NCI-H1436 (cell line): ENCODE results near the gene EGLN2.
"Not testable (repeated sequence)": the region's sequence is repeated elsewhere in the genome, so short reads cannot be mapped to it uniquely, and the experiment has no call there.

ENCODE experiments used
- DNase-seq: peaks from one replicate; lab custom pipeline; 2025; lab: John Stamatoyannopoulos, UW

EGLN2 gene

GRCh38 chr19:40802300-40803169 lies 3.5 kb downstream of the EGLN2 start:
- DNase-seq, result no peak

DNA sequence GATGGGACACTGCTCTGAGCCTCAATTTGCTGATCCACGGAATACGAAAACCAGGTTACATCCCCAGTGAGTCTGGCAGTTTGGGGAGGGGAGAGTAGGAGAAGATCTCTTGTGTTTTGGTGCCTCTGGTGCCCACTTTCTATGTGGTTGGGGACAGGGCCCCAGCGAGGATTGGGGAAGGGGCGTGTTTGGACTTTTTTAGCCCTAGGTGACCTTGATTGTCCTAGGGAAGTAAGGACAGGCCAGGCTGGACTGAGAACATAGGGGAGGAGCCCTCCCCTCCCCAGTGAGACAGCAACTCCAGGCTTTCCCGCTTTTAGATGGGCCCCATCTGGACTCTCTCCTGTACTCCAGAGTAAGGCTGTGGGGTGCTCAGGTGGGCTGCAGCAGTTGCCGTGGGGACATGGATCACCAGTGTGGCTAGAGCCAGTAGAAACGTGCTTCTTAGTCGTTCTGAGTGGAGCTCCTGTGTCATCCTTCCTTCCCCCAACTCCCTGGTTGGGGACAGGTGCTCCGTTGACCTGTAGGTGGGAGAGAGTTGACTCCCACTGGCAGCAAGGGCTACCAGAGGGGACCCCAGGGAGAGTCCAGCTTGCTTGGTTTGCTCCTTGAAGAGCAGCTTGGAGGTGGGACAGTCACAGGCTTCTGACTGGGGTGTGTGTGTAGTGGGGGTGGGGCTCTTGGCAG lies 4.3 kb downstream of the EGLN2 start:
- DNase-seq, result no peak

DNA sequence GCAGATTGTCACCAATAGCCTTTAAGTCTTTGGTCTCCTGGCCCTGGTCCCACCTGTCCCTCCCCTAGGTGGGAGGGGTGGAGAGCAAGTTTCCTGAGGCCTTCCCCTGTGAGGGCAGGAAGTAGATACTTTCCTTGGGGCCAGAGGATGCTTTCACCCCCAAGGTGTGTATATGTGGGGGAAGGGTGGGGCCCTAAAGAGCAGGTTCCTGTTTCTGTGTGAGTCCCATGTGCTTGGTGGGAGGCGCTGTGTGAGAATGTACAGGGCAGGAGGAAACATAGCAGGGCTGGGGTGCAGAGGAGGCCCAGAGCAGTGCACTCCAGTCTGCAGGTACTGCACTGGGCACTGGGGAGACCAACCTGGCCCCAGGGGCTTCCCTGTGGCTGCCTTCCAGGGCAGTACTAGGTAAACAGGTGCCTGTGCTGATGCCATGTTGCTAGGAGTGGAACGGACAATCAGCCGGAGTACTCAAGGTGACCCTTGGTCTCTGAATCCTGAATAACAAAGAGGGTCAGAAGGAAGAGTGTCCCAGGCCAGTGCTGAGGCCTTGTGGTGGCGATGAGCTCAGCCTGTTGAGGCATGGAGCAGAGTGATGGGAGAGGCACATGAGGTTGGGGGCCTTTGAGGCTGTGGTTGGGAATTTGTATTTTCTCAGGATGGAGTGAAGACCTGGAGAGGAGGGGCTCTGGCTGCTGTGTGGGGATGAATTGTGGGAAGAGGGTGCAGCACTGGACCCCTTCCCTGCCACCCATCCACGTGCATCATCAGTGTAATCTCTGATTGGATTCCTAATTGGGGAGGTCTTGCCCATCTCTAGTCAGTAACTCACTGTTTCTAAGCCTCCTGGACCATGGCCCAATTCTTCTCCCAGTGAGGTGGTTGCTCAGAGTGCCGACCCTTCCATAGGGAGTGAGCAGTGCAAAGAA lies 5.1 kb downstream of the EGLN2 start:
- DNase-seq, result no peak

GRCh38 chr19:40804783-40805242 lies 5.8 kb downstream of the EGLN2 start:
- DNase-seq, result no peak

DNA sequence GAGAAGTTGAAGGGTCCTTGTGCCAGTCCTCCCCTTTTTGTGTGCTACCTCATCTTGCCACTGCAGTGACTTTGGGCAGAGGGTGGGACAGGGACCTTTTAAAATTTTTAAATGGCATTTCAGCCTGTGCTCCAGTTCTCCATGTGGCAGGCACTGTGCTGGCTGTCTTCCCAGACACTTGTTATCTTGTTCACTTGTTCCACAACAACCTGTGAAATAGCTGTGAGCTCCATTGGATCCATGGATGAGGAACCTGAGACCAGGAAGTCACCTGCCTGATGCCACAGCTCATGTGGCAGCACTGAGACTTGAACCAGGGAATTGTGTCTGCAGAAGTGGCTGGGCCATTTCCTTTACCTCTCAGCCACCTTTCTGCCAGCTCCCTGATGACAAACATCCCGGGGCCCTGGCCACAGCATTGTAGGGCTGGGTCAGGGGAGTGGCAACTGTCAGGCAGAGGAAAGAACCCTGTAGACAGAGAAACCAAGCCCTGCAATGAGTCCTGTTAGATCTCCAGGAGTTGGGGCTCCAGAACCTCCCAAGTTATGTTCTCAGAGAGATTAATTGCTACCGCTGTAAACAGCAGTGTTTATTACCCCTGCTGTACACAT lies 6.4 kb downstream of the EGLN2 start:
- no peak for DNase-seq

GRCh38 chr19:40806423-40807146 lies 7.6 kb downstream of the EGLN2 start:
- DNase-seq, result no peak

DNA sequence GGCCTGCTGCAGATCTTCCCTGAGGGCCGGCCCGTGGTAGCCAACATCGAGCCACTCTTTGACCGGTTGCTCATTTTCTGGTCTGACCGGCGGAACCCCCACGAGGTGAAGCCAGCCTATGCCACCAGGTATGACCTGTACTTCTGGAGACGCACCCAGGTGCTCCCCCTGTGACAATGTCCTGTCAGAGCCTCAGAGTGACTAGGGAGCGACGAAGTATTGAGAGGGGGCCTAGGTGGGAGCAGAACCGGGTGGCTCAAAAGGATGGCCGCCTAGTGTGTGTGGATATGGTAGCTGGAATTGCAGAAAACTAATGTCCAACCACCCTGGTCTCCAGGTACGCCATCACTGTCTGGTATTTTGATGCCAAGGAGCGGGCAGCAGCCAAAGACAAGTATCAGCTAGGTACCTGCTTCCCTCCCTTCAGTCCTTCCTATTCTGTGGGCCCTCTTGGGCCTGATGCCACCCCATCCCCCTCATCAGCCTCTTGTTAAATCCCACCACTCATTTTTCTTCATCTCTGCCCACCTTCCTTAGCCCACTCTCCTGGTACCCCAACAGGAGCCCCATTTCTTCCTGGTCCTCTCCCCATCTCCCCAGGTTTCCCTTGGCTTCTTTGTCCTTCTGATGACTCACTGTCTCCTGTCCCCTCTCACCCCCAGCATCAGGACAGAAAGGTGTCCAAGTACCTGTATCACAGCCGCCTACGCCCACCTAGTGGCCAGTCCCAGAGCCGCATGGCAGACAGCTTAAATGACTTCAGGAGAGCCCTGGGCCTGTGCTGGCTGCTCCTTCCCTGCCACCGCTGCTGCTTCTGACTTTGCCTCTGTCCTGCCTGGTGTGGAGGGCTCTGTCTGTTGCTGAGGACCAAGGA lies 8.4 kb downstream of the EGLN2 start:
- no peak for DNase-seq

- no peak for DNase-seq
These were observed 9.0 kb downstream of the EGLN2 start for GRCh38 chr19:40808021-40808325.

DNA sequence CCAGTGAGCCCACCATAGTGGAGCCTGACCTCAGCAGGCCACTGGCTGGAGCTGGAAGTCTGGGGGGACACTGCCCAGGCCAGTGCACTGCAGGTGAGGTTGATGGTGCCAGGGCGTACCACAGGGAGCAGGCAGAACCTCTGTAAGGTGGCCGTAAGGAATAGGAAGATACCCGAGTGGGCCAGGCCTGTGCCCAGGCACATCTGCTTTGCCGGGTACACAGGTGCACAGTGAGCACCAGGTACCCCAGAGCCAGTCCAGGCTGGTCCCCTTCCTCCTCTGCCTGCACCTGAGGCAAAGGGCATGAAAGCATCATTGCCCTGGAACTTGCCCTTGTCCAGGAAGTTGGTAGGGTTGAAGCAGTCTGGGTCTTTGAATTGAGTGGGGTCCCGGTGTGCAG lies 9.5 kb downstream of the EGLN2 start:
- no peak for DNase-seq

- no peak for DNase-seq
These were observed 10.5 kb downstream of the EGLN2 start for GRCh38 chr19:40809358-40810086.

GRCh38 chr19:40810160-40810559 lies 11.2 kb downstream of the EGLN2 start:
- no peak for DNase-seq

DNA sequence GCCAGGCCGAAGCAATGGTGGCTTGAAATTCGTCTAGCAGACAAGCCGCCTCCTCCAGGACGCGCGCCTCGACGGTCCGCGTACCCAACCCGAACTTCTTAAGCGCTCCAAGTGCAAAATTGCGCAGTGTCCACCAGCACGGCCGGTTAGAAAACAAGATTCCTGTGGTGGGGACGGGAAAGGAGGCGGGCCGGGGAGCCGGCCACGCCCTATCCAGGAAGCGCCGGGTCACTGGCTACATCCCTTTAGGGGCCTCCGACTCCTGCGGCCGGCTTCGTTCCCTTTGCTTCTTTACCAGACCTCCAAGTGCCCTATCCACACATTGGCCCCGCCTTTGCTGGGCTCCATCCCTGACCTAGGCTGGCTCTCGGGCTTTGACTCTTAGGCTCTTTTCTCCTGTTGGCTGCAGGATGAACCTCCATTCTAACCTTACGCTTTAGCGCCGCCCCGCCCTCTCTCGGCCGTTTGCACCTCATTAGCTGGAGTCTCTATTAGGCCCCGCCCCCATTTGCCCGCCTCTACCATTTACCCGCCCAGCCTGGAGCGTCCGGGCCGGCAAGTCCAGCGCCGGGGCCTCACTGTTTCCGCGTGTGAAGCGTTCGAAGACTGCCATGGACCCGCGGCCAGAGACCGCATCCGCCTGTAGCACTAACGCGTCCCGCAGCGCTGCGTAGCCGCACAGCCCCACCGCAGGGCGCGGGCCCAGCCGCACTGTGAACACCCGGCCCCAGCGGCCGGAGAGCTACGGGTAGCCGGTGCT lies 11.8 kb downstream of the EGLN2 start:
- DNase-seq, result not testable (repeated sequence)

- no peak for DNase-seq
These were observed 12.7 kb downstream of the EGLN2 start for GRCh38 chr19:40811478-40812341.

DNA sequence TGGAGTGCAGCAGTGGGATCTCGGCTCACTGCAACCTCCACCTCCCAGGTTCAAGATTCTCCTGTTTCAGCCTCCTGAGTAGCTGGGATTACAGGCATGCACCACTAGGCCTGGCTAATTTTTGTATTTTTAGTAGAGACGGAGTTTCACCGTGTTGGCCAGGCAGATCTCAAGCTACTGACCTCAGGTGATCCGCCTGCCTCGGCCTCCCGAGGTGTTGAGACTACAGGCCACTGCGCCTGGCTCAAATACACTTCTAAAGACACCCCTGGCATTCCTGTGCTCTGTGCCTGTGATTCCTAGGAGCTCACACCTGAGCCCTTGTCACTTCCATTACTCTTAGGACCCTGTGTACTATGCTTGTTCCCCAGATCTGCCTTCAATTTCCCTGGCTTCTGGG lies 13.6 kb downstream of the EGLN2 start:
- DNase-seq, result not testable (repeated sequence)

DNA sequence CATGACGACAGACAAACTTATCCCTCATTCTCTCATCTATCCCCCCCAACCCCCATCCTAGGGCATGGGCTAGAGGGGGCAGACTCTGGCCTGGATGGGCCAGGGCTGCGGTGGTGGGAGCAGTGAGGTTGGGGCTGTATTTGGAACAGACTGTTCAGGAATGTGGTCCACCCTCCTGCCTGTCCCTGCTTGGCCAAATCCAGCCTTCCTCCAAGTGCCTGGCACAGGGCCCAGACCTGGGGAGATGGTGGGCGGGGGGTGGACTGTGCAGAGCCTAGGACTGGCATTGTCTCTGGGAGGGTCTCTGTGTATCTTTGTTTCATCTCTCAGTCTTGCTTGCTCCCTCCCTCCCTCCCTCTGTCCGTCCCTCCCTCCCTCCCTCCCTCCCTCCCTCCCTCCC lies 14.2 kb downstream of the EGLN2 start:
- DNase-seq, result no peak

DNA sequence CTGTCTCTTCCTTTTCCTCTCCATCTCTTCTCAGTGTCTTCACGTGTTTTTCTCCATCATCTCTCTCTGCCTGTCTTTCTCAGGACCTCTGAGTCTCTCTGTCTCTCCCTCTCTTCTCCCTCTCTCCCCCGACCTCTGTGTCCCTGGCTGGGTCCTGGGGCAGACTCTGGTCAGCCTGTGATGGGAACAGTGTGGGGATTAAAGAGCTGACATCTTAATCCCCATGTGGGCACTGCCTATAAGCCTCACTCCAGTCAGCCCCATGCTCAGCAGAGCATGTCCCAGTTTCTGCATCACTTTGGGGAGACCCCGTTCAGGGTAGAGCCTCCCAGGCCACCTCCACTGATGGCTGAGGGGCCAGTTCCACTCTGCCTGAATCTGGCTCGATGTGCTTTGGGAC lies 16.2 kb downstream of the EGLN2 start:
- no peak for DNase-seq

DNA sequence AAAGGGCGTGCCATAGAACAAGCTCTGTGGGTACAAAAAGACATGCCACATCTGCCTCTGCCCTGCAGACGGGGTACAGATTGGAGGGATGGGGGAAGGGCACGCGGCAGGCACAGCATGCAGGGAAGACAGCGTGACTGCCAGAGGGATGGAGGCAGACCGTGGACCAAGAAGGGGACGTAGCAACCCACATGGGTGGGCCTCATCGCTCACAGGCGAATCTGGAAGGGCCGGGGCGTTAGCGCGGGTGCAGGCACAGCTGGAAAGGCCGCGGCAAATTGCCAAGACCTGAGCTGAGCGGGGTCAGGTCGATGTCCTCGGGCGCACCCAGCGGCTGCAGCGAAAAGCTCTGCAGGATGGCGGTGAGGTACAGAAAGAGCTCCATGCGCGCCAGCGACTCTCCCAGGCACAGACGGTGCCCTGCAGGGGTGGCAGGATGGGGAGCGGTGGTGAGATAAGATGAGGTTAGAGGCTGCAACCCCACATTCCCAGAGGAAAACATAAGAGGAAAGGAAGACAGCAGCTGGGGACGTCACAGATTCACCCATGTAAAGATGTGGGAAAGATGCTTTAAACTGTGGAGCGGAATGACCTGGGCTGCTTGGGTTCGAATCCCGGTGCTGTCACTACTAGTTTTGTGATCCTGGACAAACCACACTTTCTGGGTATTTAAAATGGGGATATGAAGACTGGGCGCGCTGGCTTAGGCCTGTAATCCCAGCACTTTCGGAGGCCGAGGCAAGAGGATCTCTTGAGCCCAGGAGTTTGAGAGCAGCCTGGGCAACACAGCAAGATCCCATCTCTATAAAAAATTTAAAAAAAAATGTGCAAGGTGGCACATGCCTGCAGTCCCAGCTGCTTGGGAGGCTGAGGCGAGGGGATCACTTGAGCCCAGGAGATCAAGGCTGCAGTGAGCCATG lies 19.7 kb downstream of the EGLN2 start:
- not testable (repeated sequence) for DNase-seq
